GM10248 (cell line): Measurements from ENCODE around the gene NR3C2.

ENCODE experiments used
- CTCF ChIA-PET: fragments of 300-600 bp; sonication (Branson Sonifier 250); formaldehyde crosslinking; extraction: SDS; loops from one replicate; lab custom pipeline; 2021; ENCODE audit warnings: antibody characterized with exemption; lab: Yijun Ruan, JAX
- POLR2A ChIA-PET: fragments of 350-650 bp; sonication (Branson Sonifier 250); formaldehyde crosslinking; extraction: SDS; loops from one replicate; lab custom pipeline; 2020; ENCODE audit warnings: antibody characterized with exemption; lab: Yijun Ruan, JAX
- DNase-seq: peaks from one replicate; pipeline ENCODE4 v3.0.0; 2012; ENCODE audit errors: extremely low spot score
- CTCF ChIP-seq: IDR thresholded peaks from 2 replicates; pipeline ENCODE4 v1.5.1; 2012; ENCODE audit warnings: mild to moderate bottlenecking, low read depth; ENCODE audit errors: extremely low read depth, missing control alignments, control extremely low read depth

NR3C2 gene

GRCh38 chr4:148069086-148069894 lies 372.9 kb downstream of the NR3C2 start:
- POLR2A ChIA-PET: no interaction called here
- no peak for DNase-seq
- TF ChIP-seq CTCF: no peak
- CTCF ChIA-PET: interaction anchor here (1.5 kb wide), 1 partner anchor 15 kb away, joined by 4 read pairs; no protein-coding TSS in a partner anchor

GRCh38 chr4:148068065-148068911 lies 373.9 kb downstream of the NR3C2 start:
- ChIA-PET POLR2A (no interaction called here), CTCF (interaction anchor here (1.5 to 2.4 kb wide), 2 partner anchors 12 to 15 kb away, joined by 4 to 7 read pairs; no protein-coding TSS in a partner anchor)
- TF ChIP-seq CTCF: no peak
- DNase-seq: no peak

- CTCF ChIA-PET: interaction anchor here (0.9 to 2.4 kb wide), 3 partner anchors 11 to 24 kb away, joined by 3 to 7 read pairs (median 4); no protein-coding TSS in a partner anchor
- no peak for TF ChIP-seq CTCF
Measured at GRCh38 chr4:148067301-148067916, 374.8 kb downstream of the NR3C2 start.

GRCh38 chr4:148065075-148065474 lies 377.1 kb downstream of the NR3C2 start:
- DNase-seq: no peak
- ChIA-PET CTCF (interaction anchor here (1.0 kb wide), 1 partner anchor 24 kb away, joined by 4 read pairs; no protein-coding TSS in a partner anchor), POLR2A (no interaction called here)
- no peak for TF ChIP-seq CTCF

More at GRCh38 chr4:148067301-148067916, 374.8 kb downstream of the NR3C2 start:
- POLR2A ChIA-PET: no interaction called here
- no peak for DNase-seq

GRCh38 chr4:148064451-148064850 lies 377.8 kb downstream of the NR3C2 start:
- TF ChIP-seq CTCF: no peak
- DNase-seq: no peak
- CTCF ChIA-PET: interaction anchor here (1.0 to 1.5 kb wide), 2 partner anchors 15 to 23 kb away, joined by 3 to 4 read pairs; no protein-coding TSS in a partner anchor
- POLR2A ChIA-PET: no interaction called here

- ChIA-PET POLR2A (no interaction called here), CTCF (interaction anchor here (1.5 kb wide), 2 partner anchors 8 to 18 kb away, joined by 3 to 4 read pairs; no protein-coding TSS in a partner anchor)
- no peak for DNase-seq
- no peak for TF ChIP-seq CTCF
Measured at GRCh38 chr4:148062301-148062950, 379.8 kb downstream of the NR3C2 start.
